Measurements from ENCODE around the gene CGREF1. TPM values are rescaled to one million over a fixed set of nuclear protein-coding genes. Genes with fewer than 3 reads are reported as not detected.

CGREF1 gene
- total RNA-seq, 4 donors from 2014 or later = 3.7 to 8.5 TPM; not detected in 2

DNA sequence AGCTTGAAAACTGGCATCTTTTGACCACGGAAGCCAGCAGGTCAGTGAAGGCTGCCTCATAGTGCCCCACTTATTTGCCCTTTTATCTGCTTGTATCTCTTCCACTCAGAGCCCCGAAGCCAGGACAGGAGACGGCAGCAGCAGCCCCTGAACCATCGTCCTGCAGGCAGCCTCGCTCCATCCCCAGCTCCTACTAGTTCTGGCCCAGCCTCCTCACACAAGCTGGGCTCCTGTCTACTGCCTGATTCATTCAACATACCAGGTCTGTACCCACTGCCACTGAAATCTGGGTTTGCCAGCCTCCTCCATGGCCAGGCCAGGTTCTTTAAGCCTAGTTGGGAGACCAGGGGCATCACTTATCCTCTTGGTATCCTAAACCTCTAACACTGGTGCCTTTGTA, 51.5 kb downstream of the CGREF1 start:
- no peak overlapping the region for H3K4me3 ChIP-seq (replicated peaks in 1 of 3)
- H3K9me3 ChIP-seq = no peaks in the 10 kb centered on the region
- no peak for TF ChIP-seq POLR2A (IDR thresholded peaks at IDR 0.05)
- TF ChIP-seq, protein P1, sequence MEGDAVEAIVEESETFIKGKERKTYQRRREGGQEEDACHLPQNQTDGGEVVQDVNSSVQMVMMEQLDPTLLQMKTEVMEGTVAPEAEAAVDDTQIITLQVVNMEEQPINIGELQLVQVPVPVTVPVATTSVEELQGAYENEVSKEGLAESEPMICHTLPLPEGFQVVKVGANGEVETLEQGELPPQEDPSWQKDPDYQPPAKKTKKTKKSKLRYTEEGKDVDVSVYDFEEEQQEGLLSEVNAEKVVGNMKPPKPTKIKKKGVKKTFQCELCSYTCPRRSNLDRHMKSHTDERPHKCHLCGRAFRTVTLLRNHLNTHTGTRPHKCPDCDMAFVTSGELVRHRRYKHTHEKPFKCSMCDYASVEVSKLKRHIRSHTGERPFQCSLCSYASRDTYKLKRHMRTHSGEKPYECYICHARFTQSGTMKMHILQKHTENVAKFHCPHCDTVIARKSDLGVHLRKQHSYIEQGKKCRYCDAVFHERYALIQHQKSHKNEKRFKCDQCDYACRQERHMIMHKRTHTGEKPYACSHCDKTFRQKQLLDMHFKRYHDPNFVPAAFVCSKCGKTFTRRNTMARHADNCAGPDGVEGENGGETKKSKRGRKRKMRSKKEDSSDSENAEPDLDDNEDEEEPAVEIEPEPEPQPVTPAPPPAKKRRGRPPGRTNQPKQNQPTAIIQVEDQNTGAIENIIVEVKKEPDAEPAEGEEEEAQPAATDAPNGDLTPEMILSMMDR (IDR thresholded peaks at IDR 0.05) = no peak
- H3K27ac ChIP-seq = no peak overlapping the region
- peaks cover 0 to 11% of the 10 kb centered on the region in 2 donors for H3K36me3 ChIP-seq
- intact Hi-C loops (cut with DNase I) = no loop called here
- H3K27me3 ChIP-seq = no peaks in the 10 kb centered on the region
- no peak for DNase-seq
- peaks cover 17 to 26% of the 10 kb centered on the region in 2 donors for H3K4me1 ChIP-seq
- 93 to 94% methylated on average over 5 of the region's 5 CpGs for WGBS, 2 donors

DNA sequence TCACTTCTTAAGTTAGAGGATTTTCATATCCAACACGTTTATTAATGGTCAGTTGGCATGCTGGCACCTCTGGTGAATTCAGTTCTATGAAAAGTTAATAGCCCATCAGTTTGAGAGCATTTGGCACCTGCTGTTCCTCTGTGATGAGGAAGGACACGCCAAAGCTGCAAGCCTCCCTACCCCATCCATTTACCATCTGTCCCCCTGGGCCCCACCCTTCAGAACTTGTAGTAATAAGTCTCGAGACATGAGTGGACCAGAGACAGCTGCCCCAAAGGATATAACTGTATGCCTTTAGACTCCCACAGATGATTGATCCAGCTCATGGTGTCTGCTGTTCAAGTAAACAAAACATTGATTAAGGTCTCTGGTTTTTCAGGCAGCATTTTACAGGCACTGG, 53.8 kb downstream of the CGREF1 start:
- DNase-seq = no peak
- no peak for TF ChIP-seq POLR2A (IDR thresholded peaks at IDR 0.05)
- TF ChIP-seq, protein P1 (IDR thresholded peaks at IDR 0.05) = no peak
- Histone ChIP-seq H3K4me3 (replicated peaks in 1 of 3) (no peak overlapping the region), H3K4me1 (peaks cover 5 to 15% of the 10 kb centered on the region in 2 donors), H3K27me3 (no peaks in the 10 kb centered on the region), H3K36me3 (peaks cover 0 to 11% of the 10 kb centered on the region in 2 donors), H3K27ac (no peak overlapping the region), H3K9me3 (no peaks in the 10 kb centered on the region)
- intact Hi-C loops (cut with DNase I) = no loop called here
- 81 to 92% methylated on average over 3 of the region's 3 CpGs for WGBS, 2 donors

- H3K27ac ChIP-seq = no peak overlapping the region
- 90 to 91% methylated on average over 3 of the region's 3 CpGs for WGBS, 2 donors
- peaks cover 13 to 17% of the 10 kb centered on the region in 2 donors for H3K36me3 ChIP-seq
- no peak for TF ChIP-seq POLR2A (IDR thresholded peaks at IDR 0.05)
- TF ChIP-seq, protein P1 (IDR thresholded peaks at IDR 0.05) = no peak
- no peaks in the 10 kb centered on the region for H3K9me3 ChIP-seq
- H3K27me3 ChIP-seq = no peaks in the 10 kb centered on the region
- DNase-seq = no peak
- H3K4me1 ChIP-seq = no peaks in the 10 kb centered on the region
- intact Hi-C loops (cut with DNase I) = no loop called here
- H3K4me3 ChIP-seq (replicated peaks in 1 of 3) = no peak overlapping the region
Measured at GRCh38 chr2:27060323-27060722, 58.6 kb downstream of the CGREF1 start.

DNA sequence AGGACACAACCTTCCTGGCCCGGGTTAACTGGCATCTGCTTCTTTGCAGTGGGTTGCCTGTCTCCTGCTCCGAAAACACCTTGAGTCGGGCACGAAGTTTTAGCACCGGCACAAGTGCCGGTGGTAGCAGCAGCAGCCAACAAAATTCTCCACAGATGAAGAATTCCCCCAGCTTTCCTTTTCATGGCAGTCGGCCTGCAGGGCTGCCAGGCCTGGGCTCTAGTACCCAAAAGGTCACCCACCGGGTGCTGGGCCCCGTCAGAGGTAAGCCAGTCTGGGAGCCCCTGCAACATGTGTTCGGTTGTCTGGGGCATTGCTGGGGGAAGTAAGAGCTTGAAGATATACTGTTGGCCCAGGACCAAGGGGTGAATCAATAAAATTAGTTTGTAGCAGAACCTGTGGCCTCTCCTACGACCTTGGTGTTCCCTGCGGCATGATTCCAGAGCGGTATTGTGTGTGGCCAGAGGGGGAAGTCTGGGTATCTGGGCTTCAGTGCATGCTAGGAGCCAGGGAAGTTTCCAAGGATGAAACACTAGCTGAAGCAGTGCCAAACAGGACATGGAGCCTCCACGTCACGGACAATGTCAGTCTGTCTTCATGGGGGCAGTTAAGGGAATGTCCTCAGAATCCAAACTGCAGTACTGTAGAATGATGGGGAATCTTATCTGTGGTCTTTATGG, 59.6 kb downstream of the CGREF1 start:
- no peak overlapping the region for H3K27ac ChIP-seq
- peaks cover 23 to 24% of the 10 kb centered on the region in 2 donors for H3K36me3 ChIP-seq
- intact Hi-C loops (cut with DNase I) = no loop called here
- TF ChIP-seq POLR2A (IDR thresholded peaks at IDR 0.05) = no peak
- TF ChIP-seq, protein P1 (IDR thresholded peaks at IDR 0.05) = no peak
- no peaks in the 10 kb centered on the region for H3K27me3 ChIP-seq
- 80 to 88% methylated on average over 12 to 15 of the region's 15 CpGs for WGBS, 2 donors
- no peak overlapping the region for H3K4me3 ChIP-seq (replicated peaks in 1 of 3)
- H3K9me3 ChIP-seq = no peaks in the 10 kb centered on the region
- H3K4me1 ChIP-seq = no peaks in the 10 kb centered on the region
- no peak for DNase-seq

DNA sequence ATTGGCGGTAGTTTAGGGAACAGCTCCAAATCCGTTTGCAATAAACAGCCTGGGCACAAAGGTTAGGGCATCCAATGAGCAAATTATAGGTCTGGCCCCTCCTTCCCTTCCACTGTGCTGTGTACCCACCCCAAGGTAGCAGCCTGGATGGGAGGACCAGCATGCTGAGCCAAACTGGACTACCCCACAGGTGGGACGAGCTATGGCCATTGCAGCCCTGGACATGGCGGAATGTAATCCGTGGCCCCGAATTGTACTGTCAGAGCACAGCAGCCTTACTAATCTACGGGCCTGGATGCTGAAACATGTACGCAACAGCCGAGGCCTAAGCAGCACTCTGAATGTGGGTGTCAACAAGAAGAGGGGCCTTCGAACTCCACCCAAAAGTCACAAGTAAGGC, 60.7 kb downstream of the CGREF1 start:
- no peaks in the 10 kb centered on the region for H3K27me3 ChIP-seq
- no peak overlapping the region for H3K27ac ChIP-seq
- no peaks in the 10 kb centered on the region for H3K9me3 ChIP-seq
- DNase-seq = no peak
- peaks cover 24 to 27% of the 10 kb centered on the region in 2 donors for H3K36me3 ChIP-seq
- WGBS, 2 donors = 88 to 94% methylated on average over 9 to 10 of the region's 10 CpGs
- H3K4me1 ChIP-seq = no peaks in the 10 kb centered on the region
- intact Hi-C loops (cut with DNase I) = no loop called here
- H3K4me3 ChIP-seq (replicated peaks in 1 of 3) = no peak overlapping the region
- no peak for TF ChIP-seq POLR2A (IDR thresholded peaks at IDR 0.05)
- TF ChIP-seq, protein P1 (IDR thresholded peaks at IDR 0.05) = no peak
